Measurements from ENCODE around the gene SIVA1.

Gene SIVA1

DNA sequence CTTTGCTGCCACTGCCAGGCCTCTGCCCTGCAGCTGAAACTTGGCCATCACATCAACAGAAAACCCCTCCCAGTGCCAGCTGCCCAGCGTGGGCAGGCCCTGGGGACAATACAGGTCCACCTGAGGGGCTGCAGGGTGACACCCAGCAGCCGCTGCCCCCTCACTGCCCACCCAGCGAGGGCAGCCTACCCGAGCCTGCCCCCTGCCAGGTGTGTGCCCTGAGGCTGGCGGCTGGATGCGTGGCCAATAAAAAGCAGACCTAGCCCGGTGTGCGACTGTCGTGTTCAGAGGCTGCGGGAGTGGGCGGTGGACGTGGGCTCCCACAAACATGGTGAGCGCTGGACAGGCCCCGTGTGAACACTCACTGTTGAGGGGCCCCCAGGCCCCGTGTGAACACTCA is 33.6 kb upstream of the SIVA1 start:
- TF ChIP-seq CTCF (IDR thresholded peaks at IDR 0.05): no peak
- Histone ChIP-seq H3K27ac (no peak overlapping the region), H3K4me3 (no peak overlapping the region)
- no peak for DNase-seq (ENCODE audit: low spot score)

GRCh38 chr14:104721505-104722431 is 31.2 kb upstream of the SIVA1 start:
- peak; percentile 89 for DNase-seq (ENCODE audit: low spot score)
- no peak for TF ChIP-seq CTCF (IDR thresholded peaks at IDR 0.05)
- Histone ChIP-seq H3K4me3 (no peak overlapping the region), H3K27ac (peak overlapping the region; percentile 73 to 89)

DNA sequence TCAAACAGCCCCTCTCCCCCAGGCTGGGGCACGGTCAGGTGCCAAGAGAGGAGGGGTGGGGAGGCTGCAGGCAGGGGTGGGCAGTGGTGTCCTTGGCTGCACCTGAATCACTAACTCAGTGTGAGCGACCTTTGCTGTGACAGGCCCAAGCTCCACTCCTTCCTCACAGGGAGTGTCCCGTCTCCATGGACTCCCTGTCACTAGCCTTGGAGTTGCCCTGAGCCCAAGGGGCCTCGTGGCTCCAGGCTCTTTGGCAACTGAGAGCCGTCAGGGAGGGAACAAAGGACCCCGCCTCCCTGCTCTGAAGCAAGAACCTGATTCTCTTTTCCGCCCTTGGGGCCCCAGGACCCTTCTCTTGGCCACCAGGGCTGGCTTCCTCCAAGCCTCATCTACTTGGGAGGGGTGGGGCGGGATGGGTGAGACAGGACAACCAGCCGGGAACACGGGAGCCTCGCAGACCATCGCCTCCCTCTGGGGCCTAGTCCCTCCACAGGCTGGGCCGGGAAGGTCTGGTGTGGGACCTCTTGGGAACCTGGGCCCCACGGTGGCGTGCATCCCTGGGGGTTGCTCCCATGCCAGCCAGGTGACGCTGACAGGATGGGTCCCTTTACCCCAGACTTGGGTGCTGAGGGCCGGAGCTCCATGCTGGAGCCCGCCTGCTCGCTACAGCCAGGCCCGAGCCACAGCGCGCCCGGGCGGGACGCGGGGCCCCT is 29.9 kb upstream of the SIVA1 start:
- Histone ChIP-seq H3K27ac (peak overlapping the region; percentile 73 to 89), H3K4me3 (peak overlapping the region; percentile 75)
- no peak for TF ChIP-seq CTCF (IDR thresholded peaks at IDR 0.05)
- DNase-seq (ENCODE audit: low spot score): no peak

GRCh38 chr14:104723651-104724406 is 29.1 kb upstream of the SIVA1 start, which contains the start of gene ADSS1:
Gene ADSS1, plus strand, starts transcription at chr14:104724229. Its CDS starts 42 bp downstream, at chr14:104724271.
- TF ChIP-seq CTCF (IDR thresholded peaks at IDR 0.05): peak; percentile 57
- DNase-seq (ENCODE audit: low spot score): no peak
- Histone ChIP-seq H3K4me3 (peak within 1 kb of the TSS; percentile 75), H3K27ac (peak within 1 kb of the TSS; percentile 73 to 89)

DNA sequence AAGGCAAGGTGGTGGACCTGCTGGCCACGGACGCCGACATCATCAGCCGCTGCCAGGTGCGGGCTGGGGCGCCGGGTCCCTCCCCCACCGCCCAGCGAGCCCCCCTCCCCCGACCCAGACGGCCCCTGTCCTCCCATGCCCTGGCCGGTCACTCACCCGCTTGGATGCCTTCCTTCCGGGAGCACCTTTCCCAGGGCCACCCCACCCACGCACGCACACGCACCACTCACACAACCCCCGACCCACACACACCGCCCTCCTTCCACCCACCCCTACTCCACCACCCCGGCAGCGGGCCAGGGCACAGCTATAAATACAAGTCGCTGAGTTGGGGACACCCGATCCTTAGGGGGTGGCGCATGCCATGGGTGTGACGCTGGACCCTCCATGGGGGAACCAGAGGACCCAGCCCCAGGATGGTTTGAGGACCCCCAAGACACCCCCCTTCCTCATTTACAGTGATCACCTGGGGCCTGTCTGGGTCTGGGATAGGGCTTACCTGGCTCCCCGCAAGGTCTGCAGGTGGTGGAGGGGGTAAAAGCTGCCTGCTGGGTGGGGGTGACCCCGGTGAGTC is 28.5 kb upstream of the SIVA1 start:
- no peak for TF ChIP-seq CTCF (IDR thresholded peaks at IDR 0.05)
- Histone ChIP-seq H3K27ac (peak overlapping the region; percentile 73 to 89), H3K4me3 (peak overlapping the region; percentile 75)
- no peak for DNase-seq (ENCODE audit: low spot score)

GRCh38 chr14:104724981-104725771 is 27.8 kb upstream of the SIVA1 start:
- TF ChIP-seq CTCF (IDR thresholded peaks at IDR 0.05): peak; percentile 10
- DNase-seq (ENCODE audit: low spot score): no peak
- Histone ChIP-seq H3K27ac (peak overlapping the region; percentile 73 to 89), H3K4me3 (peak overlapping the region; percentile 75)
